Activated T-helper 2 cell treated with anti-CD3 and anti-CD28 coated beads, Interferon-gamma antibody, Interleukin-2, Interleukin-4, amounts not matched to agents 10 μg/mL and 5 μg/mL and 100 μg/mL, durations not matched to agents 14 hours and 24 hours and 36 hours (primary cell): ENCODE data around the gene HIF1AN. TPM values are rescaled to one million over a fixed set of nuclear protein-coding genes. Genes with fewer than 3 reads are reported as not detected.
"Not testable (repeated sequence)": the region's sequence is repeated elsewhere in the genome, so short reads cannot be mapped to it uniquely, and the experiment has no call there.

Experiments
- DNase-seq: peaks from one replicate; pipeline ENCODE4 v3.0.0; 2021; ENCODE audit warnings: low spot score
- H3K27ac Mint-ChIP-seq: one replicate; pipeline ENCODE4 v1.8.0; 2021; ENCODE audit warnings: mixed read lengths
- H3K27me3 Mint-ChIP-seq: one replicate; pipeline ENCODE4 v1.8.0; 2021; ENCODE audit warnings: low read depth, mixed read lengths
- H3K36me3 Mint-ChIP-seq: one replicate; pipeline ENCODE4 v1.8.0; 2021; ENCODE audit warnings: low read depth, mixed read lengths
- H3K4me1 Mint-ChIP-seq: one replicate; pipeline ENCODE4 v1.8.0; 2021; ENCODE audit warnings: low read depth, mixed read lengths
- H3K4me3 Mint-ChIP-seq: one replicate; pipeline ENCODE4 v1.8.0; 2021; ENCODE audit warnings: low read depth, mild to moderate bottlenecking, moderate library complexity, mixed read lengths
- H3K9me3 Mint-ChIP-seq: one replicate; pipeline ENCODE4 v1.8.0; 2021; ENCODE audit warnings: mixed read lengths
- intact Hi-C: fragments of 100-400 bp; cut with micrococcal nuclease; formaldehyde crosslinking; loops from one replicate; pipeline ENCODE4 v1.15.1; 2023
- total RNA-seq: library from RNA; stranded (reverse); gene quantifications from 2 replicates; pipeline ENCODE4 v1.2.3, GENCODE V29; 2022

HIF1AN gene
- total RNA-seq, 1 donor from 2014 or later = 46.7 TPM

GRCh38 chr10:100571084-100571856, 35.5 kb downstream of the HIF1AN start:
- no peak for DNase-seq
- peaks cover 25% of the 10 kb centered on the region for H3K27me3 Mint-ChIP-seq
- H3K36me3 Mint-ChIP-seq = no peaks in the 10 kb centered on the region
- no peak overlapping the region for H3K4me3 Mint-ChIP-seq
- H3K9me3 Mint-ChIP-seq = no peaks in the 10 kb centered on the region
- intact Hi-C loops = no loop called here
- H3K27ac Mint-ChIP-seq = no peak overlapping the region
- H3K4me1 Mint-ChIP-seq = no peaks in the 10 kb centered on the region

DNA sequence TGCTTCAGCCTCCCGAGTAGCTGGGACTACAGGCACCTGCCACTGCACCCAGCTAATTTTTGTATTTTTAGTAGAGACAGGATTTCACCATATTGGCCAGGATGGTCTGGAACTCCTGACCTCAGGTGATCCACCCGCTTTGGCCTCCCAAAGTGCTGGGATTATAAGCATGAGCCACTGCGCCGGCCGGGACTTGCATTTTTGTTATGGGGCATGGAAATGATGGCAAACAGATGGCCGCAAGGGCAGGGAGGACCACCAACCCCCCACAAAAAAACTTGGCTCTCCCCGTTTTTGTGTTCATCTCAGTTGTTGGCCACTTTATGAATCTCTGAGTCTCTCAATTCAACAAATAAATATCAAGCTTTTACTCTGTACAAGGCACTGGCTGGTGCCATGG, 39.4 kb downstream of the HIF1AN start:
- H3K4me1 Mint-ChIP-seq, H3K36me3 Mint-ChIP-seq, H3K27ac Mint-ChIP-seq, intact Hi-C loops, H3K9me3 Mint-ChIP-seq, DNase-seq, H3K4me3 Mint-ChIP-seq: not testable (repeated sequence)
- peaks cover 32% of the 10 kb centered on the region for H3K27me3 Mint-ChIP-seq

GRCh38 chr10:100575585-100576281, 40.0 kb downstream of the HIF1AN start:
- Mint-ChIP-seq H3K4me1 (no peaks in the 10 kb centered on the region), H3K4me3 (no peak overlapping the region), H3K36me3 (no peaks in the 10 kb centered on the region), H3K27me3 (peaks cover 33% of the 10 kb centered on the region), H3K9me3 (no peaks in the 10 kb centered on the region), H3K27ac (no peak overlapping the region)
- intact Hi-C loops = no loop called here
- DNase-seq = no peak

DNA sequence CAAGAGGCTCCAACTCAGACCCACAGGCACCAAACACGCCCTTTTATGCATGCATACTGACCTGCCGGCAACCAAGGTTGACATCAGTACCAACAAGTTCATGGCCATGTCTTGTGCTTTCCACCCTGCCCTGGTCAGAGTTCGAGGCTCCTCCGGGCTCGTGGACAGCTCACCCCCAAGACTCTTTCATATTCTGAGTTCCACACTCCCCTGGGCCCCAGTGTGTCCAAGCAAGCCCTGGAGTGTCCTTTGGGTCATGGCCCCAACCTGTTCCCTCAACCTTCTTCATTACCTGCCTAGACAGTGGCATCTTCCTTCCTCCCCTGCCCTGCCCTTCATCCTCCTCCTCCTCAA, 40.5 kb downstream of the HIF1AN start:
- Mint-ChIP-seq H3K36me3 (no peaks in the 10 kb centered on the region), H3K27me3 (peaks cover 36% of the 10 kb centered on the region), H3K4me1 (no peaks in the 10 kb centered on the region), H3K27ac (no peak overlapping the region), H3K4me3 (no peak overlapping the region), H3K9me3 (no peaks in the 10 kb centered on the region)
- intact Hi-C loops = no loop called here
- no peak for DNase-seq

DNA sequence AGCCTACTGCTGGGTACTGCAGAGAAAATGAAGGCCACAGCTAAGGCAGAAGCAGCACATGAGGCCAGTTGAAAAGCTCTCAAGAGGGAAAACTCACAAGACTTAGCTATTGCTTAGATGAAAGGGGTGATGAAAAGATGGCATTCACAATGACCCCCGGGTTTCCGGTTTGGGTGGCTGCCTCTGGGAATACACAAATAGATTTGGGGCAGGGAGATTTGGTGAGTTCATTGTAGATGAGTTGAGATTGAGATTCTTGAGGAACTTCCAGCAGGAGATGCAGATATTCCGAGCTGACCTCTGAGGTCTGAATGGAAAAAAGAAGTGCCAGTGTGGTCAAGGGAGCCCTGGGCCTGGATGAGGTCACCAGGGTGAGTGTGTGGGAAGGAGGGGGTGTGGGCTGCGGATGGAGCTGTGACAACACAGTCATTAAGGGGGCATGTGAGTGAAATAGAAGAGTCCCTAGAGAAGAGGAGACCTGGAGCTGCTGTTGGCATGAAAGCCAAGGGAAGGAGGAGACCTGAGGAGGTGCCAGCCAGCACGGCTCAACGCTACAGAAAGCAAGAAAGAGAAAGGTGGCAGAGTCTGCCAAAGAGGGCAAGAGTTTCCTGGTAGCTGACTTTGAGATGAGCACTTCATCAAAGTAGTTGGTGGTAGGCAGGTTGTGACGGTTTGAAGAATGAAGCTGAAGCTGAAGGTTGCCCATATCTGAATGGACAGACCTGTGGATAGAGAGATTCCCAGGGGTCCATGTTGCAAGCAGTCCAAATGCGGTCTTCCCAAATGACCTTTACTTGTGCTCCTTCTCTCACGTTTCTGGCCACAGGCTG, 43.7 kb downstream of the HIF1AN start:
- no peaks in the 10 kb centered on the region for H3K4me1 Mint-ChIP-seq
- no peak overlapping the region for H3K27ac Mint-ChIP-seq
- peaks cover 42% of the 10 kb centered on the region for H3K27me3 Mint-ChIP-seq
- no peak for DNase-seq
- no peaks in the 10 kb centered on the region for H3K9me3 Mint-ChIP-seq
- no peaks in the 10 kb centered on the region for H3K36me3 Mint-ChIP-seq
- intact Hi-C loops = no loop called here
- no peak overlapping the region for H3K4me3 Mint-ChIP-seq

- H3K4me3 Mint-ChIP-seq = no peak overlapping the region
- no peaks in the 10 kb centered on the region for H3K9me3 Mint-ChIP-seq
- intact Hi-C loops = no loop called here
- DNase-seq = no peak
- peaks cover 64% of the 10 kb centered on the region for H3K27me3 Mint-ChIP-seq
- no peak overlapping the region for H3K27ac Mint-ChIP-seq
- H3K4me1 Mint-ChIP-seq = no peaks in the 10 kb centered on the region
- H3K36me3 Mint-ChIP-seq = no peaks in the 10 kb centered on the region
Measured at GRCh38 chr10:100586959-100587358, 51.2 kb downstream of the HIF1AN start.

- DNase-seq = no peak
- H3K4me1 Mint-ChIP-seq = no peaks in the 10 kb centered on the region
- H3K4me3 Mint-ChIP-seq = no peak overlapping the region
- H3K27ac Mint-ChIP-seq = no peak overlapping the region
- H3K27me3 Mint-ChIP-seq = peaks cover 15% of the 10 kb centered on the region
- no peaks in the 10 kb centered on the region for H3K36me3 Mint-ChIP-seq
- H3K9me3 Mint-ChIP-seq = no peaks in the 10 kb centered on the region
- intact Hi-C loops = no loop called here
Measured at GRCh38 chr10:100598166-100598565, 62.4 kb downstream of the HIF1AN start.

DNA sequence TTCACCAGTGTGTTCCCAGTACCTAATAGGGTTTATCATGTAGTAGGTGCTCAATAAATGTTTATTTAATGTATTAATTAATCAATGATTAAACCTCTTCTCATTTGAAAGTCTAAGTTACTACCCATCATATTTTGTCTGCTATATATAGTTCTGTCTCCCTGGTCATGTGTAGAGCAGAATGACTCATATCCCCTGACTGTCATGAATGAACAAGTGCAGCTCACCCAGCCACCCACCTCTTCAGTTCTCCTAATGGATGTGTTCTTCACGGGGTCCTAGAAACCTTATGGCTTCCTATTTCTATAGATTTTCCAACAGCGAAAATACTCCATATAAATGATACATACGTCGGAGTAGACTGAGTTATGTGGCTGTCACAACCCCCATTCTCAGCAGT, 64.5 kb downstream of the HIF1AN start:
- intact Hi-C loops = no loop called here
- DNase-seq = no peak
- no peak overlapping the region for H3K27ac Mint-ChIP-seq
- H3K9me3 Mint-ChIP-seq = no peaks in the 10 kb centered on the region
- no peak overlapping the region for H3K4me3 Mint-ChIP-seq
- peaks cover 19% of the 10 kb centered on the region for H3K27me3 Mint-ChIP-seq
- no peaks in the 10 kb centered on the region for H3K36me3 Mint-ChIP-seq
- H3K4me1 Mint-ChIP-seq = no peaks in the 10 kb centered on the region

DNA sequence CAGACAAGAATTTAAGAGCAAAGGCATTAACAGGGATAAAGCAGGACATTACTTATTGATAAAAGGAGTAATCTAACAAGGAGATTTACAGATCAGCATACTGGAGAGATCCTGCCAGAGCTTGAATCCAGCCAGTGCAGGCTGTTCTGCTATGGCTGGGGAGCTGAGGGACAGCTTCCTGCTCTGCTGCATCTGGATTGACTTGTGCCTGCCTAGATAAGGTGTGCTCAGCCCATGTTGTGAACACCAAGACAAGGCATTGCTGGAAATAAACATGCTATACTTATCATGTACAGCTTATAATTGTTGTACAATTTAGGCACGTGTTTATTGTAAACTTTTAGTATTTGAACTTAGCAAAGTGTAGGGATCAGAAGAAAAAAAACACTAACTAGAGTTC, 71.7 kb downstream of the HIF1AN start:
- DNase-seq = no peak
- Mint-ChIP-seq H3K4me3 (no peak overlapping the region), H3K27me3 (peaks cover 33% of the 10 kb centered on the region), H3K36me3 (no peaks in the 10 kb centered on the region), H3K9me3 (no peaks in the 10 kb centered on the region), H3K4me1 (no peaks in the 10 kb centered on the region), H3K27ac (no peak overlapping the region)
- intact Hi-C loops = no loop called here

Other genes starting within 250 kb of the HIF1AN start
- 49.1 and 56.3 TPM in 2 replicates for gene BLOC1S2, start 249.3 kb upstream of the HIF1AN start, total RNA-seq
- not detected in 2 replicates for gene PKD2L1, start 205.7 kb upstream of the HIF1AN start, total RNA-seq
- 273 and 278 TPM in 2 replicates for gene SCD, start 188.7 kb upstream of the HIF1AN start, total RNA-seq
- gene WNT8B, start 72.9 kb upstream of the HIF1AN start, total RNA-seq = 0.14 and 0.21 TPM in 2 replicates
- gene SEC31B, start 16.1 kb upstream of the HIF1AN start, total RNA-seq = 57.4 and 60.6 TPM in 2 replicates
- 278 and 283 TPM in 2 replicates for gene NDUFB8, start 6.1 kb upstream of the HIF1AN start, total RNA-seq
- gene PAX2, start 209.6 kb downstream of the HIF1AN start, total RNA-seq = 0.18 and 0.30 TPM in 2 replicates